K562 (cell line): ENCODE measurements around the gene TXN2. TPM values are rescaled to one million over a fixed set of nuclear protein-coding genes. Genes with fewer than 3 reads are reported as not detected.
A peak's percentile ranks its signal among the peaks of the same experiment; 100 is the strongest.

ENCODE experiments used
- BACH1 ChIP-seq: fragments of 200-800 bp; sonication (Bioruptor generic); IDR thresholded peaks from 2 replicates; pipeline ENCODE4 v1.6.1; 2016; ENCODE audit warnings: missing genetic modification characterization, missing compliant biosample characterization
- CREBBP ChIP-seq: IDR thresholded peaks from one replicate; pipeline ENCODE4 v1.6.1; 2012; ENCODE audit warnings: low read depth, mild to moderate bottlenecking, control low read depth, inconsistent platforms, low read length
- CTBP1 ChIP-seq: fragments of 450-650 bp; IDR thresholded peaks from 2 replicates; pipeline ENCODE4 v1.6.1; 2016; ENCODE audit warnings: borderline replicate concordance
- DMBX1 ChIP-seq: fragments of 250-450 bp; sonication (Bioruptor Pico); IDR thresholded peaks from 2 replicates; pipeline ENCODE4 v1.8.0; 2022; ENCODE audit warnings: inconsistent platforms, mild to moderate bottlenecking, moderate library complexity, borderline replicate concordance
- ESRRB ChIP-seq: fragments of 250-450 bp; sonication (Bioruptor Pico); IDR thresholded peaks from 2 replicates; pipeline ENCODE4 v1.5.0; 2020; ENCODE audit warnings: mild to moderate bottlenecking, moderate library complexity, borderline replicate concordance
- ETS2 ChIP-seq: IDR thresholded peaks from 2 replicates; pipeline ENCODE4 v1.6.1; 2016; ENCODE audit warnings: borderline replicate concordance, missing genetic modification characterization, mild to moderate bottlenecking, moderate library complexity, missing compliant biosample characterization; ENCODE audit not compliant: poor library complexity, severe bottlenecking
- GATAD2A ChIP-seq: fragments of 450-650 bp; IDR thresholded peaks from 2 replicates; pipeline ENCODE4 v1.6.1; 2017
- HBP1 ChIP-seq: fragments of 450-650 bp; formaldehyde crosslinking; IDR thresholded peaks from 2 replicates; pipeline ENCODE4 v1.4.0; 2022; ENCODE audit warnings: missing genetic modification characterization
- JUNB ChIP-seq: fragments of 450-650 bp; formaldehyde crosslinking; conservative IDR thresholded peaks from 2 replicates; pipeline ENCODE4 v1.4.0; 2020; ENCODE audit warnings: mild to moderate bottlenecking
- NFIX ChIP-seq: fragments of 250-450 bp; sonication (Bioruptor Pico); IDR thresholded peaks from 2 replicates; pipeline ENCODE4 v1.4.0; 2020; ENCODE audit warnings: low read depth, mild to moderate bottlenecking, moderate library complexity
- PHF8 ChIP-seq: fragments of 200-600 bp; sonication (generic); IDR thresholded peaks from 2 replicates; pipeline ENCODE4 v1.6.1; 2012; ENCODE audit warnings: mixed run types, mild to moderate bottlenecking, inconsistent platforms, low read length, moderate library complexity, borderline replicate concordance
- PYGO2 ChIP-seq: fragments of 450-650 bp; IDR thresholded peaks from 2 replicates; pipeline ENCODE4 v1.6.1; 2016; ENCODE audit warnings: mild to moderate bottlenecking, missing genetic modification characterization, moderate library complexity, missing compliant biosample characterization
- SMARCB1 ChIP-seq: IDR thresholded peaks from 2 replicates; pipeline ENCODE4 v1.6.1; 2011; ENCODE audit warnings: improper control_type of control experiment, low read depth; ENCODE audit not compliant: insufficient read length
- THRA ChIP-seq: fragments of 450-650 bp; IDR thresholded peaks from 2 replicates; pipeline ENCODE4 v1.6.1; 2017; ENCODE audit warnings: mild to moderate bottlenecking, moderate library complexity
- ZNF12 ChIP-seq: sonication (generic); formaldehyde crosslinking; IDR thresholded peaks from 2 replicates; pipeline ENCODE4 v1.4.0; 2020; ENCODE audit warnings: mild to moderate bottlenecking, missing genetic modification reagents
- ZNF407 ChIP-seq: fragments of 450-650 bp; IDR thresholded peaks from 2 replicates; pipeline ENCODE4 v1.6.1; 2016; ENCODE audit warnings: low read depth
- ZZZ3 ChIP-seq: fragments of 450-650 bp; IDR thresholded peaks from 2 replicates; pipeline ENCODE4 v1.6.1; 2016; ENCODE audit warnings: antibody characterized with exemption, mild to moderate bottlenecking, moderate library complexity
- polyA plus RNA-seq, 8 experiments: library from polyadenylated mRNA; depleted of rRNA in 4 of 8; stranded (reverse) in 5 of 8; unstranded in 3 of 8; fragments of >200 nt; fragmentation: Nextera tagmentation in 2 of 8; fragmentation: Illumina TruSeq in 1 of 8; extraction: Ambion mirVana in 2 of 8; extraction: Trizol in 1 of 8; gene quantifications; 2 replicates each; pipeline versions ENCODE4 v1.2.1 to v1.2.3, GENCODE V29; 2011 to 2014; ENCODE audit warnings: inconsistent platforms in 1 of 8, missing spikeins in 1 of 8
- total RNA-seq, 7 experiments: library from RNA; depleted of rRNA in 6 of 7; stranded (reverse); fragments of >200 nt in 6 of 7; fragmentation: Illumina TruSeq in 2 of 7; extraction: Trizol in 2 of 7; gene quantifications; 2 replicates each; pipeline versions ENCODE4 v1.2.1 to v1.2.3, GENCODE V29; 2011 to 2021; ENCODE audit warnings: low replicate concordance in 1 of 7

Gene TXN2
- total and polyA plus RNA-seq, 9 of the 15 experiments (the other 6 are each of a cell fraction or from before 2014, with no cell fraction given): 48.5 to 399 (median 118) TPM

GRCh38 chr22:36506637-36507517 is 25.4 kb upstream of the TXN2 start, which contains the start of gene FOXRED2 (continued):
- TF ChIP-seq ZNF407: no peak
- TF ChIP-seq ESRRB (CRISPR knock-in tag): no peak
- TF ChIP-seq SMARCB1: no peak
- no peak for TF ChIP-seq CREBBP
- peak; percentile 76 for TF ChIP-seq ZNF12 (CRISPR knock-in tag)
- TF ChIP-seq THRA: no peak
- TF ChIP-seq GATAD2A: no peak
- TF ChIP-seq BACH1 (tag): no peak
- peak; percentile 82 for TF ChIP-seq CTBP1
- no peak for TF ChIP-seq ETS2 (tag)
- no peak for TF ChIP-seq JUNB (CRISPR knock-in tag)
- TF ChIP-seq PYGO2 (tag): no peak
- TF ChIP-seq DMBX1 (CRISPR knock-in tag): peak; percentile 68; the same call in 1 of the 2 replicates
- TF ChIP-seq NFIX: no peak
- TF ChIP-seq ZZZ3: no peak
- TF ChIP-seq HBP1 (CRISPR knock-in tag): no peak
- peak; percentile 74; the same call in 1 of the 2 replicates for TF ChIP-seq PHF8
